ENCODE data around the gene UAP1L1. TPM values are rescaled to one million over a fixed set of nuclear protein-coding genes. Genes with fewer than 3 reads are reported as not detected.

Gene UAP1L1
- total RNA-seq, 2 experiments from 2014 or later, result 19.1 to 21.9 TPM

DNA sequence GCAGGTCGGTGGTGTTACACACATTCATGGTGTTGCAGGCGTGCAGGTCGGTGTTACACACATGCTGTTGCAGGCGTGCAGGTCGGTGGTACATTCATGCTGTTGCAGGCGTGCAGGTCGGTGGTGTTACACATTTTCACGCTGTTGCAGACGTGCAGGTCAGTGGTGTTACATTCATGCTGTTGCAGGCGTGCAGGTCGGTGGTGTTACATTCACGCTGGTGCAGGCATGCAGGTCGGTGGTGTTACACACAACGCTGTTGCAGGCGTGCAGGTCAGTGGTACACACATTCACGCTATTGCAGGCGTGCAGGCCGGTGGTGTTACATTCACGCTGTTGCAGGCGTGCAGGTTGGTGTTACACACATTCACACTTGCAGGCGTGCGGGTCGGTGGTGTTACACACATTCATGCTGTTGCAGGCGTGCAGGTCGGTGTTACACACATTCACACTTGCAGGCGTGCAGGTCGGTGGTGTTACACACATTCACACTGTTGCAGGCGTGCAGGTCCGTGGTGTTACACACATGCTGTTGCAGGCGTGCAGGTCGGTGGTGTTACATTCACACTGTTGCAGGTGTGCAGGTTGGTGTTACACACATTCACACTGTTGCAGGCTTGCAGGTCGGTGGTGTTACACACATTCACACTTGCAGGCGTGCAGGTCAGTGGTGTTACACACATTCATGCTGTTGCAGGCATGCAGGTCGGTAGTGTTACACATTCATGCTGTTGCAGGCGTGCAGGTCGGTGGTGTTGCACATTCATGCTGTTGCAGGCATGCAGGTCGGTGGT is 26.1 kb downstream of the UAP1L1 start:
- Mint-ChIP-seq H3K27me3 (no peaks in the 10 kb centered on the region), H3K27ac (no peak overlapping the region), H3K4me3 (no peak overlapping the region), H3K4me1 (no peaks in the 10 kb centered on the region), H3K36me3 (ENCODE audit: low read depth) (peaks cover 14% of the 10 kb centered on the region), H3K9me3 (peaks cover 3% of the 10 kb centered on the region)
- CTCF ChIA-PET, result interaction anchor here (2.0 kb wide), 1 partner anchor 7 kb away, joined by 9 read pairs; no protein-coding TSS in a partner anchor
- POLR2A ChIA-PET, result no interaction called here
- no peak for DNase-seq

DNA sequence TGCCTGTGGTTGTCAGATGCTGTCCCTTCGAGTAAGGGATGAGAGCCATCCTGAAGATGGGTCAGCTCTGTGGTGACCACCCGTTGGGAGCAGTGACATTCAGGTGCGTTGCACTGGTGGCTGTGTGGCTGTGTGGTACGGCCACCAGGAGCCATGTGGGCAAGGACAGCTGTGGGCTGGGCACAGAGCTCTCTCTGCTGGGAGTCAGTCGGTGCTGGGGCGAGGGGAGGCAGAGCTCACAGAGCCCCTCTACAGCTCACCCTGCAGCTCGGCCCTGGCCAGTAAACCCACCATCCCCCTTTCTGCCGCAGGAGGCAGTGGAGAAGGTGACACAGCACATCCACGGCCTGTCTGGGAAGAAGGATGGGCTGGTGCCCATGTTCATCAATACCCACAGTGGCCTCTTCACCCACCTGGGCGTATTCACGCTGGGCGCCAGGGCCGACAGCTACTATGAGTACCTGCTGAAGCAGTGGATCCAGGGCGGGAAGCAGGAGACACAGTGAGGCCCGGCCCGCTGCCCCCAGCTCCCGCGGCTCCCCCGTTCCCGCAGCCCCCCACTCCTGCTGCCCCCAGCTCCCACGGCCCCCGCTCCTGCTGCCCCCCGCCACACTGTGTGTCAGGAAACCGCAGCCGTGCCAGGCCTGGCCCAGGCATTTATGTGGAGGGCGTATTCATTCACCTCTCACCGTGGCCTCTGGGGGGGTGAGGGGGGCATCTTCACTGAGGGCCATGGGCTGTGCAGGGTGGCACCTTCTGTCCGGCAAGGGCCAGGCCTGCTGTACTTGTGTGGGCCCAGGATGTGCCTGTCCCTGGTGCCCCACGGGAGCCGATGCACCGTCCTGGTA is 28.7 kb downstream of the UAP1L1 start:
- no peak overlapping the region for H3K4me3 Mint-ChIP-seq
- H3K4me1 Mint-ChIP-seq, result peaks cover 1% of the 10 kb centered on the region
- H3K27me3 Mint-ChIP-seq, result no peaks in the 10 kb centered on the region
- ChIA-PET CTCF (interaction anchor here (1.2 to 2.4 kb wide), 6 partner anchors 10 to 26 kb away, joined by 3 to 9 read pairs (median 4); no protein-coding TSS in a partner anchor), POLR2A (no interaction called here)
- peaks cover 3% of the 10 kb centered on the region for H3K9me3 Mint-ChIP-seq
- H3K36me3 Mint-ChIP-seq (ENCODE audit: low read depth), result peaks cover 7% of the 10 kb centered on the region
- no peak for DNase-seq
- H3K27ac Mint-ChIP-seq, result no peak overlapping the region

DNA sequence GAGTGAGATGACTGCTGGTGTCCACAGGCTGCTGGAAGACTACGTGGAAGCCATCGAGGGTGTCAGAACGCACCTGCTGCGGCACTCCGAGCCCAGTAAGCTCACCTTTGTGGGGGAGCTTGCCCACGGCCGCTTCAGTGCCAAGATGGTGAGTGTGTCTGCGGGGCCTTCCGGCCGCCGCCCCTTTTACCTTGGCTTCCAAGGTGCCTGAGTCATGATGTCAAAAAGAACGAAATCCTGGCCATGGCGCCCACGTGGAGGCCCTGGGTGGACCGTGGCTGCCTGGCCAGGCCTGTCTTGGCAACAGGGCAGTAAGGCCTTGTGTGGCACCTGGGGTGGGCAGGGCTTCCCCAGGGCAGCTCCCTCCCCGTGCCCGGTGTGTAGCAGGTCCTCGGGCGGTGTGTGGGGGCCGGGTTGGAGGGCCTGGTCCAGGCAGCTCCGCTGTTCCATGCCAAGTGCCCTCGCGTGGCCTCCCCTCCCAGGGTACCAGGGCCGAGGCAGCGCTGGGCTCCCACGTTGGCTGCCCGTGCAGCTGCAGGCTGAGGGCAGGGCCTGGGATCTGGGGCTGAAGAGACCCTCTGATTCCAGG is 29.4 kb downstream of the UAP1L1 start:
- ChIA-PET CTCF (interaction anchor here (0.7 to 2.4 kb wide), 5 partner anchors 11 to 100 kb away, joined by 3 to 8 read pairs (median 3); no protein-coding TSS in a partner anchor), POLR2A (interaction anchor here (0.6 to 0.9 kb wide), 2 partner anchors 11 to 188 kb away, joined by 3 read pairs; no protein-coding TSS in a partner anchor)

DNA sequence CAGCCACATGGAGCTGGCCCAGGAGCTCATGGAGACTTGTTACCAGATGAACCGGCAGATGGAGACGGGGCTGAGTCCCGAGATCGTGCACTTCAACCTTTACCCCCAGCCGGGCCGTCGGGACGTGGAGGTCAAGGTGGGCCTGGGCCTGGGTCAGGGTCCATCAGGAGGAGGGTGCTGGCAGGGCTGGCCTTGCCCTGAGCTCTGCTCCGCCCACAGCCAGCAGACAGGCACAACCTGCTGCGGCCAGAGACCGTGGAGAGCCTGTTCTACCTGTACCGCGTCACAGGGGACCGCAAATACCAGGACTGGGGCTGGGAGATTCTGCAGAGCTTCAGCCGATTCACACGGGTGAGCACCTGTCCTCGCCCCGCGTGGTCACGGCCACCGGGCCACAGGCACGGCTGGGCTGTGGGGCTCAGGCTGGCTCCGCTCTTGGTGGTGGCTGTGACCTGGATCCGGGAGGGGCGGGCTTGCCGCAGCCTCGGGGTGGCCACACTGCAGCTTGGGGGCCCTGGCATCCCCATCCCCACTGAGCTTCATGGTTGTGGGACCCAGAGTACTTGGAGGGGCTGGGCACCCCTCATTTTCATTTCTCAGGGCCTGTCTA is 30.1 kb downstream of the UAP1L1 start:
- POLR2A ChIA-PET, result interaction anchor here (0.6 to 0.9 kb wide), 2 partner anchors 12 to 187 kb away, joined by 3 read pairs; no protein-coding TSS in a partner anchor
- no peak for DNase-seq
- H3K4me3 Mint-ChIP-seq, result no peak overlapping the region
- H3K36me3 Mint-ChIP-seq (ENCODE audit: low read depth), result peaks cover 10% of the 10 kb centered on the region
- peaks cover 3% of the 10 kb centered on the region for H3K9me3 Mint-ChIP-seq
- H3K27ac Mint-ChIP-seq, result no peak overlapping the region
- CTCF ChIA-PET, result interaction anchor here (0.7 to 2.4 kb wide), 4 partner anchors 12 to 100 kb away, joined by 3 to 8 read pairs (median 3); no protein-coding TSS in a partner anchor
- peaks cover 1% of the 10 kb centered on the region for H3K4me1 Mint-ChIP-seq
- H3K27me3 Mint-ChIP-seq, result no peaks in the 10 kb centered on the region

More for the DNA sequence above, 29.4 kb downstream of the UAP1L1 start:
- H3K9me3 Mint-ChIP-seq, result peaks cover 3% of the 10 kb centered on the region
- H3K27me3 Mint-ChIP-seq, result no peaks in the 10 kb centered on the region
- H3K4me1 Mint-ChIP-seq, result peaks cover 1% of the 10 kb centered on the region
- H3K27ac Mint-ChIP-seq, result no peak overlapping the region
- DNase-seq, result no peak
- H3K36me3 Mint-ChIP-seq (ENCODE audit: low read depth), result peaks cover 10% of the 10 kb centered on the region
- no peak overlapping the region for H3K4me3 Mint-ChIP-seq

DNA sequence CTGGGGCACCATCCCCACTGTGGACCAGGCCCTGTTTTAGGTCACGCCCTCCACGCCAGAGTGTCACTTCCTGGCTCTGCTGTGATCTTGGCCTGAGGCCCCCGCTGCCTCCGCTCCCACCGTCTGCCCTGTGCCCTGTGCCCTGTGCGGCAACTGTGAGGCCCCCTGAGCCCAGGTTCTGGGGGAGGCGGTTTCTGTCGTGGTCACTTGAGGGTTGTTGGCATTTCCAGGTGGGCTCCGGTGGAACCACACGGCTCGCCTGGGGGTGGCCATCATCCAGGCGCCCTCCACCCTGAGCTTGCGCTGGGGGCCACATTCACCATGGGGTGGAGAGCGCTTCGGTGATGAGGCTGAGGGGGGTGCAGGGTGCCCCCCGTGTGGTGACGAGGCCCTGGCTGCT is 30.7 kb downstream of the UAP1L1 start:
- ChIA-PET POLR2A (no interaction called here), CTCF (interaction anchor here (1.4 to 2.4 kb wide), 2 partner anchors 13 to 28 kb away, joined by 3 to 8 read pairs; no protein-coding TSS in a partner anchor)
- Mint-ChIP-seq H3K9me3 (peaks cover 3% of the 10 kb centered on the region), H3K4me1 (peaks cover 3% of the 10 kb centered on the region), H3K4me3 (no peak overlapping the region), H3K27ac (no peak overlapping the region), H3K36me3 (ENCODE audit: low read depth) (peaks cover 12% of the 10 kb centered on the region), H3K27me3 (no peaks in the 10 kb centered on the region)
- DNase-seq, result no peak

DNA sequence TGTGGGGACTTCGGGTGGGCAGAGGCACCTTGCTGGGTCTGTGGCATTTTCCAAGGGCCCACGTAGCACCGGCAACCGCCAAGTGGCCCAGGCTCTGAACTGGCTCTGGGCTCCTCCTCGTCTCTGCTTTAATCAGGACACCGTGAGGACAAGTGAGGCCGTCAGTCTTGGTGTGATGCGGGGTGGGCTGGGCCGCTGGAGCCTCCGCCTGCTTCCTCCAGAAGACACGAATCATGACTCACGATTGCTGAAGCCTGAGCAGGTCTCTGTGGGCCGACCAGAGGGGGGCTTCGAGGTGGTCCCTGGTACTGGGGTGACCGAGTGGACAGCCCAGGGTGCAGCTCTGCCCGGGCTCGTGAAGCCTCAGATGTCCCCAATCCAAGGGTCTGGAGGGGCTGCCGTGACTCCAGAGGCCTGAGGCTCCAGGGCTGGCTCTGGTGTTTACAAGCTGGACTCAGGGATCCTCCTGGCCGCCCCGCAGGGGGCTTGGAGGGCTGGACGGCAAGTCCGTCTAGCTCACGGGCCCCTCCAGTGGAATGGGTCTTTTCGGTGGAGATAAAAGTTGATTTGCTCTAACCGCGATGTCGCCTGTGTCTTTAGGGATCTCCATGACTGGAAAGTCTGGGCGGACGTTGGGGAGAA is 31.4 kb downstream of the UAP1L1 start:
- no peaks in the 10 kb centered on the region for H3K27me3 Mint-ChIP-seq
- ChIA-PET POLR2A (no interaction called here), CTCF (interaction anchor here (0.9 to 2.4 kb wide), 2 partner anchors 13 to 62 kb away, joined by 3 to 8 read pairs; no protein-coding TSS in a partner anchor)
- H3K4me3 Mint-ChIP-seq, result no peak overlapping the region
- H3K36me3 Mint-ChIP-seq (ENCODE audit: low read depth), result peaks cover 13% of the 10 kb centered on the region
- peaks cover 3% of the 10 kb centered on the region for H3K9me3 Mint-ChIP-seq
- no peak overlapping the region for H3K27ac Mint-ChIP-seq
- no peak for DNase-seq
- peaks cover 8% of the 10 kb centered on the region for H3K4me1 Mint-ChIP-seq

DNA sequence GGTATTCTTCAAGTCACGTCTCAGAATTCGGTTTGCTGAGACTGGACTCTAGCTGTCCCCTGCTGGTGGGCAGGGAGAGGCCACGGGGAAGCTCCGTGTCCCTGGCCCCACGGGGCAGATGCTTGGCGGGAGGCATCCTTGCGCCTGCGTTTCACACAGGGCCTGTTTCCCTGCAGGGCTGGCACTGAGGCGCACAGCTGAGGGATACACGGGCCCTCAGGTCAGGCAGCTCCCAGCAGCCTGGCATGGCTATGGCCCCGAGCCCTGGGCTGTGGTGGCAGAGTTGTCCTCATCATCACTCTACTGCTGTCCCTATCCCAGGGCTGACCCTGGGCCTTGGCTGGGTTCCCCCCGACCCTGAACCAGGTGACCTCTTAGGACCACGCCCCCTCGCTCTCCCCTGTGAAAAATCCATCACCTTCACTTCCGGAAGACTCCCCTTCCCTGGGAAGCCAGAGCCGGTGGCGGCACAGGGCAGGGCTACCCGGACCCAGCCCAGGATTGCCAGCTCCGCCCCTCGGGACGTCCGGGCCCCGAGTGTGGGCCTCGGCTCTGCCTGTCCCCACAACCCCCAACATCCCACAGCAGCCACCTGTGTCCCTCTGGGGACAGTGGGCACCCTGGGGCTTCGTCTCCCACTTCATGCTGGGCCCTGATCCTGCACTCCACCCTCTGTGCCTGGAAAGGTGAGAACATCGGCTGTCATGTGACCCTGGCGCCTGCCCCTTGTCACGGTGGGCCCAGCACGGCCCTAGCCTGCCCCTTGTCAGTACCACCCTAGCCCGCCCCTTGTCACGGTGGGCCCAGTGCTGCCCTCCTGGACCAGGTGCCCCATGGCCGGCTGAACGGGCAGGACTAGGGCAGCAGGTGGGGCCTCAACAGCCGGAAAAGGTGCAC is 32.2 kb downstream of the UAP1L1 start:
- Mint-ChIP-seq H3K36me3 (ENCODE audit: low read depth) (peaks cover 13% of the 10 kb centered on the region), H3K27me3 (no peaks in the 10 kb centered on the region), H3K9me3 (peaks cover 1% of the 10 kb centered on the region), H3K4me1 (peaks cover 8% of the 10 kb centered on the region), H3K27ac (no peak overlapping the region), H3K4me3 (no peak overlapping the region)
- no peak for DNase-seq
- CTCF ChIA-PET, result interaction anchor here (0.5 to 0.9 kb wide), 2 partner anchors 63 to 443 kb away, joined by 3 read pairs; no protein-coding TSS in a partner anchor
- POLR2A ChIA-PET, result no interaction called here

DNA sequence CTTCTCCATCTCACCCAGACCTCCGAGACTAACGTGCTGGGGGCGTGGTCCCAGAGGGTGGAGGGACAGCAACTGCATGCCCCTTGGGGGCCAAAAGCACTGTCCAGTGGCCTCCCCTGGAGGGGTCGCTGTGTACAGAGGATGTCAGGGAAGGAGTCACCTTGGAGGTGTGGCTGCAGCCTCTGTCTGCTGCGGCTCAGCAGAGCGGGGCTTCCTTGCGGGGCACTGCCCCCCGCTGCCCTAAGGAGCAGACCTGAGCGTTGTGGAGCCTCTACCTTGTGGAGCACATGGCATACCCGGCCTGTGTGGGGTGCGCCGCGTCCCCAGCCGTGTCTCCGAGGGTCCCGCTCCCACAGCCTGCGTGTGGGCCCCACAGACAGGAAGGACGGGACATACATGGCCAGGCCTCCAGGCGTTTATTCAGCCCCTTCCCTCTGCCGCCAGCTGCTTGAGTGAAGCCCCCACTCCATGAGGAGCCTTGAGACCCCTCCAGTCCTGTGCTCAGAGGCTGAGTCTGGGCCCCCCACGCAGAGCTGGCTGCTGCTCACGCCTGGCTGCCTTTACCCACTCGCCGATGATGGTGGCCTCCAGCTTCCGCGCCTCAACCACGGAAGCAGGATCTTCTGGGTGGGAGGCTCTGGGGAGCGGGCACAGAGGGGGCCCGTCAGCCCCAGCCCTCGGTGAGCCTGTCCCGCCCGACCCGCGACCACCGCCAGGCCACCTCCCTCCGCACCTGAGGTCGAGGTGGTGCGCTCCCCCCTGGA is 33.0 kb downstream of the UAP1L1 start:
- Mint-ChIP-seq H3K4me3 (no peak overlapping the region), H3K9me3 (no peaks in the 10 kb centered on the region), H3K27me3 (no peaks in the 10 kb centered on the region), H3K27ac (no peak overlapping the region), H3K4me1 (peaks cover 8% of the 10 kb centered on the region), H3K36me3 (ENCODE audit: low read depth) (peaks cover 9% of the 10 kb centered on the region)
- DNase-seq, result no peak
- ChIA-PET POLR2A (no interaction called here), CTCF (interaction anchor here (0.5 kb wide), 1 partner anchor 442 kb away, joined by 3 read pairs; no protein-coding TSS in a partner anchor)

DNA sequence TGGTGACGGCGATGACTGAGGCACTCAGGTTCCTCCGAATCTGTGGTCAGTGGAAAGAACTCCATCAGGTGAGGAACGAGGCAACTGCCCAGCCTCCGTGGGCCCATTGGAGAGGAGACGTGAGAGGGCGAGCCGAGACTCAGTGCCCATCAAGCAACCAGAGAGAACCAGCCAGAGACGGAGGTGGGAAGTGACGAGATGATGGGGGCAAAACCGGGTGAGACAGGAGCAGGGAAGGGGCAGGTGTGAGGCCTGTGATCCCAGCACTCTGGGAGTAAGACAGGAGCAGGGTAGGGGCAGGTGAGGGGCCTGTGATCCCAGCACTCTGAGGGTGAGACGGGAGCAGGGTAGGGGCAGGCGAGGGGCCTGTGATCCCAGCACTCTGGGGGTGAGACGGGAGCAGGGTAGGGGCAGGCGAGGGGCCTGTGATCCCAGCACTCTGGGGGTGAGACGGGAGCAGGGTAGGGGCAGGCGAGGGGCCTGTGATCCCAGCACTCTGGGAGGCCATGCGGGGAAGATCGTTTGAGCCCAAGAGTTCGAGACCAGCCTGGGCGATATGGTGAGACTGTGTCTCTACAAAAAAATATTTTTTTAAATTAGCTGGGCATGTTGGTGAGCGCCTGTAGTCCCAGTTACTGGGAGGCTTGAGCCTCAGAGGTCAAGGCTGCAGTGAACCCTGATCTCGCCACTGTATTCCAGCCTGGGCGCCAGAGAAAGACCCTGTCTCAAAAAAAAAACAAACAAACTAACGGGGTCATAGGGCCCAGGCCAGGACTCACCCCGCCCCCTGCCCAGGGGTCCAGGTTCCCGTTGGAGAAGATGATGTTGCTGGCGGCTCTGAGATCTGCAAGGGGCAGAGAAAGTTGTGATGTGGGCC is 33.8 kb downstream of the UAP1L1 start:
- ChIA-PET POLR2A (no interaction called here), CTCF (no interaction called here)
- Mint-ChIP-seq H3K36me3 (ENCODE audit: low read depth) (peaks cover 8% of the 10 kb centered on the region), H3K9me3 (no peaks in the 10 kb centered on the region), H3K27me3 (no peaks in the 10 kb centered on the region), H3K4me3 (no peak overlapping the region), H3K4me1 (peaks cover 8% of the 10 kb centered on the region), H3K27ac (no peak overlapping the region)
- DNase-seq, result no peak
